Measurements from ENCODE around the gene TP73. TPM values are rescaled to one million over a fixed set of nuclear protein-coding genes. Genes with fewer than 3 reads are reported as not detected.

Gene TP73
- total and polyA plus RNA-seq, 2 donors (not counting 1 experiment from before 2014, with no cell fraction given) = 1.2 to 2.4 TPM

- CTCF ChIA-PET = no interaction called here
- no peak overlapping the region for H2AFZ ChIP-seq (ENCODE audit: insufficient read depth, low read depth, low read length, poor library complexity, severe bottlenecking)
- POLR2A ChIA-PET = no interaction called here
These were observed 53.1 kb downstream of the TP73 start for GRCh38 chr1:3705341-3705950.

More at GRCh38 chr1:3705341-3705950, 53.1 kb downstream of the TP73 start:
- TF ChIP-seq CTCF (IDR thresholded peaks at IDR 0.05) = no peak
- TF ChIP-seq EZH2 (IDR thresholded peaks at IDR 0.05; ENCODE audit: borderline replicate concordance, insufficient read depth, low read depth, low read length, poor library complexity, severe bottlenecking) = no peak
- Histone ChIP-seq H3K9me3 (ENCODE audit: control extremely low read depth in 1 of 3, control insufficient read depth in 2 of 3, insufficient read depth in 1 of 3, low read length in 2 of 3) (no peaks in the 10 kb centered on the region), H3K36me3 (replicated peaks in 1 of 2; ENCODE audit: control extremely low read depth in 1 of 2, control insufficient read depth in 1 of 2, extremely low read depth in 1 of 2, insufficient read depth in 2 of 2, low read length in 1 of 2) (no peaks in the 10 kb centered on the region), H3K4me2 (replicated peaks; ENCODE audit: low read depth, low read length, poor library complexity, severe bottlenecking) (no peak overlapping the region), H3K9ac (ENCODE audit: low read length) (no peak overlapping the region), H3K27me3 (replicated peaks in 1 of 4; ENCODE audit: control extremely low read depth in 1 of 4, control insufficient read depth in 3 of 4, insufficient read depth in 4 of 4, low read length in 3 of 4) (peaks cover 0 to 17% (median 0%) of the 10 kb centered on the region in 4 experiments), H3K27ac (ENCODE audit: low read length in 2 of 2) (no peak overlapping the region), H4K20me1 (ENCODE audit: control insufficient read depth, insufficient read depth, low read length, poor library complexity, severe bottlenecking) (no peaks in the 10 kb centered on the region), H3K79me2 (ENCODE audit: control insufficient read depth, insufficient read depth, low read length) (no peaks in the 10 kb centered on the region), H3K4me3 (ENCODE audit: control extremely low read depth in 1 of 5, extremely low read depth in 1 of 5, insufficient read depth in 1 of 5, low read depth in 2 of 5, low read length in 4 of 5) (no peak overlapping the region), H3K4me1 (ENCODE audit: control insufficient read depth in 2 of 2, insufficient read depth in 2 of 2, low read length in 2 of 2) (peaks cover 11 to 12% of the 10 kb centered on the region in 2 donors)
- H3K4me3 Mint-ChIP-seq = no peak overlapping the region
- peaks cover 11% of the 10 kb centered on the region for H3K27me3 Mint-ChIP-seq
- H3K9me3 Mint-ChIP-seq (ENCODE audit: insufficient read depth) = no peaks in the 10 kb centered on the region
- WGBS (ENCODE audit: insufficient coverage) = 92% methylated on average over 18 of the region's 19 CpGs
- peaks cover 7% of the 10 kb centered on the region for H3K4me1 Mint-ChIP-seq
- intact Hi-C loops (cut with micrococcal nuclease) = no loop called here
- ATAC-seq (ENCODE audit: low read depth) = no peak
- H3K27ac Mint-ChIP-seq = no peak overlapping the region
- no peak for DNase-seq

Measured in B cell (primary cell).